Activated T-helper 1 cell treated with Interleukin-2 at 50 U/mL for 16 hours (primary cell): Measurements from ENCODE around the gene USP7.
"Not testable (repeated sequence)": the region's sequence is repeated elsewhere in the genome, so short reads cannot be mapped to it uniquely, and the experiment has no call there.

Experiments used
- DNase-seq: peaks from one replicate; pipeline ENCODE4 v3.0.0-alpha.2; 2020; ENCODE audit warnings: low read depth

Gene USP7

DNA sequence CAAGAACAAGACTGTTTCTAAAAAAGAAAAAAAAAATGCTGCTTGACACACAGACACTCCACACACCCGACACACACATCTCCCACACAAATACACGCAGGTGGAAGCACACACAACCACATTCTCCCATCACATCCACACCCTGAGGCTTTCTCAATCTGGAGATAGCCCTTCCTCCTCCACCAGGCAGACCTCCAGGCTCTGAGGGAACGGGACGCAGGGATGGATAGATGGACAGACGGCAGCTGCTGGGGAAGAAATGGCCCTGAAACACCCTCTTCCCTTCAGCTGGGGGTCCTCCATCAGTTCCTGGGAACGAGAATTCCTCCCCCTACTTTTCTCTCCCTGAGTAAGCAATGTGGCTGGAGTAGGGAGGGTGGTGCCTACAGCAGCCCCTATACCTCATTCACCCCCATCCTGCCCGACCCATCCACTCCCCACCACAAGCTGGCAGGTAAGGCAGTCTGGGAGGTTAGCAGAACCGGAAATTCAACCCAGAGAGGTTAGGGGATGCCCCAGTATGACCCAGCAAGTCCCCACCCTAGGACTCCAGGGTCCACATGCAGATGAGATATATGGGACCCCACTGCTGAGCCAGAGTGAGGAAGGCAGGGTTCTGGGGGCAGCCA, 85.7 kb downstream of the USP7 start:
- DNase-seq: no peak

- not testable (repeated sequence) for DNase-seq
These were observed 88.4 kb downstream of the USP7 start for GRCh38 chr16:8875317-8875716.

- no peak for DNase-seq
These were observed 89.3 kb downstream of the USP7 start for GRCh38 chr16:8874388-8874787.

DNA sequence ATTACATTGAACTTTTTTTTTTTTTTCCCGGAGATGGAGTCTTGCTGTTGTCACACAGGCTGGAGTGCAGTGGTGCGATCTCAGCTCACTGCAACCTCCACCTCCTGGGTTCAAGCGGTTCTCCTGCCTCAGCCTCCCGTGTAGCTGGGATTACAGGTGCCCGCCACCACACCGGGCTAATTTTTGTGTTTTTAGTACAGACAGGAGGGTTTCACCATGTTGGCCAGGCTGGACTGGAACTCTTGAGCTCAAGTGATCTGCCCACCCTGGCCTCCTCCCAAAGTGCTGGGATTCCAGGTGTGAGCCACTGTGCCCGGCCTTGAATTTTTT, 89.9 kb downstream of the USP7 start:
- not testable (repeated sequence) for DNase-seq

DNA sequence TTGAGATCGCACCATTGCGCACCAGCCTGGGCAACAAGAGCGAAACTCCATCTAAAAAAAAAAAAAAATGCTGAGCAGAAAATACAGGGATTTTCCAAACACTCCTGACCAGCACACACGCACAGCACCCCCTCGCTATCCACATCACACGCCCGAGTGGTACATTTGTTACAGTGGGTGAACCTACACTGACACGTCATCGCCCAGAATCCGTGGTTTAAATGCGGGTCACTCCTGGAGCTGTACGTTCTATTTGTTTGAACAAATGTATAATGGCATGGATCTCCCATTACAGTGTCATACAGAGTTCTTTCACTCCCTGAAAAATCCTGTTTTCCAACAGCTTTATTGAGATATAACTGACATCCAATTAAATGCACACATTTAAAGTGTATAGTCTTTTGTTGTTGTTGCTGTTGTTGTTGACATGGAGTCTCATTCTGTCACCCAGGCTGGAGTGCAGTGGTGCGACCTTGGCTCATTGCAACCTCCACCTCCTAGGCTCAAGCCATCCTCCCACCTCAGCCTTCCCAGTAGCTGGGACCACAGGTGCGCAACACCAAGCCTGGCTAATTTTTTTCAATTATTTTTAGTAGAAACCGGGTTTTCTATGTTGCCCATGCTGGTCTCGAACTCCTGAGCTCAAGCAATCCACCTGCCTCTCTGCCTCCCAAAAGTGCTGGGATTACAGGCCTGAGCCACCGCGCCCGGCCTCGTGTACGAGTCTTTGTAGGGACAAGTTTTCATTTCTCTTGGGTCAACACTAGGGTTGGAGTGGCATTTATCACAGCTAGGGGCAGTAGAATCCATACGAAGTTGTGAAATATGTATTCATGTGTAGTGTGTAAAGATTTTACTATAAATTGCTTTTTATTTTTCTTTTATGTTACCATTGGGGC, 90.5 kb downstream of the USP7 start:
- DNase-seq: no peak

GRCh38 chr16:8872071-8872470, 91.6 kb downstream of the USP7 start:
- DNase-seq: no peak

GRCh38 chr16:8869988-8870241, 93.8 kb downstream of the USP7 start:
- not testable (repeated sequence) for DNase-seq

DNA sequence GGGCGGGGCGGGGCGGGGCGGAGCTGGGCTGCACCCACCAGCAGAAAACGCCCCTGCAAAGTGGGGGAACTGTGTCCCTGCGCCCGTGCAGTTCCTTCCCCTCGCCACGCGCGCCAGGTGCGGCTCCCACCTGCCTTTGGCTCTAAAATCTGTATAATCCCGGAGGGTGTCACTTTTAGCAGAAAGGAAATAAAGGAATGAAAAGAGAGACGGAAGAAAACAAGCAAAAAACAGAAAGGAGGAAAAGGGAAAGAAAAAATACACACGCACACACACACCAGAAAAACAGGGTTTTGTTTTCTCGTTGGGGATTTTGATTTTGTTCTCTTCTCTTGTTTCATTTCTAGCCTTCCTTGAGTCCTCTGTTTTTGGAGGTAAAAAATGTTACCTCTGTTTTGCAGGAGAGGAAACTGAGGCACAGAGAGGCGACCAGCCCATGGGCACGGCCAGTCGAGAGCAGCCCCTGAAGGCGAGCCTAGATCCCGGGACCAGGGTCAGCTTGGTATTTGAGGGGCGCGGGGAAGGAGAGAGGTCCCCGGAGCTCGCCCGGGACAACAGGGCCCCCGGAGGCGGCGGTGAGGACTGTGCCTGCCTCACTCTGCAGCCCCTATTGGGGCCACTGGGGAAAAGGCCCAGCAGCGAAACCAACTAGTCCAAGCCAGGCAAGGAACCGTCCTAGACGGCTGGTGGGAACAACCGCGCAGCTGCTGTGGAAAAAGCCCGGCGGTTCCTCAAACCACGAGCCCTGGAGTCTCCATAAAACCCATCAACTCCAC, 94.3 kb downstream of the USP7 start:
- no peak for DNase-seq

DNA sequence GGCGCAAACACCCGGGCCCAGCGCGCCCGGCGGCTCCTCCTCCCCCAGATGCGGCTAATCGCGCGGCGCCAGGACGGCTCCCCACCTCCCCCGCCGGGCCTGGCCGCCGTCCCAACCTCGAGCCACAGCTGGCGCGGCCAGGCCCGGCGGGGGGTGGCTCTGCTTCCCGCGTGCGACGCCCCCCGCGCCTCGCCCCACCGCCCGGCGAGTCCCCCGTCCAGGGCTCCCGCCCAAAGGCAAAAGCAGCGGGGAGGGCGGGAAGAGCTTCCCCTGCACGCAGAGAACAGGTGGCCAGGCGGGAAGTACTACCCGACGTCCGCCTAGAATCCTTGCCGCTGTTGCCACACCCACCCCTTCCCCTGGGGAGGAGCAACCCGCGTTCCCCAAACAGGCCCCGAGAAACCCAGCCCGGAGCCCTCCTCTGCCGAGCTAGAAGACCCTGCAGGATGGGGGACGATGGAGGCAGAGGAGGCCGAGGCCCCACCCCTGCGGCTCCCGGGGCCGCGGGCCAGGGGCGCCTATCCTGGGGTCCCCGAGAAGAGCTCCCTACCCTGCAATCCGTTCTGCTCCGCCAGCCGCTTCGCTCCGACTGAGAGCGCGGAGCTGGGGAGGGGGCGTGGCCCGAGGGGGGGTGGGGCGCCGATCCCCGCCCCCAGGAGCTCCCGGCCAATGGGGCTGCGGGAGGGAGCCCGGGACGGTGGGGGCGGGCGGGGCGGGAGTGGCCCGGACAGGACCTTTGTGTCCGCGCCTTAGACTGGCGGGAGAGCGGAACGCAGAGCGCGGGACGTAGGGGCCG, 95.1 kb downstream of the USP7 start, which contains the start of gene CARHSP1:
Gene CARHSP1, minus strand, starts transcription at position 591 of the 796 bp plus-strand sequence. CDS start 9,678 bp downstream, outside the sequence.
- DNase-seq: peak; percentile 78

DNA sequence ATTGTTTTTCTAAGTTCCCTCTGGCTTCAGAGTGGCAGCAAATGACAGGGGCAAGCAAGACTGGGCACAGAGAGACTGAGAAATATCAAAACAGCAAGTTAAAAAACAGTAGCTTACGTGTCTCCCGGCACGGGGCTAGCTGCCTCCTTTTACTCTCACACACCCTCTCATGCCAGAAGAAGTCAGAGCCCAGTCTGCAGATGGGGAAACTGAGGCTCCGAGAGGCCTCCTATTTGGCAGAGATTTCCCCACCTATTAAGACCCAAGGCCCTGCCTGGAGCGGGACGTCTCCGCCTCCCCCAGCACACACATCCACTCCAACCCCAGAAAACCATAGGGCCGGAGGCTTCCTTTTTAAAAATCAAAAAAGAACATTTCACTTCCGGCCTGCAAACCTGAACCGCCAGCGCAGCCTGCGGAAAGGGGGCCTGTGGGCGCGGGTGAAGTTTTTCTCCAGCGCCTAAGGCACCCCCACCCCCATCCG, 95.7 kb downstream of the USP7 start:
- DNase-seq: no peak

DNA sequence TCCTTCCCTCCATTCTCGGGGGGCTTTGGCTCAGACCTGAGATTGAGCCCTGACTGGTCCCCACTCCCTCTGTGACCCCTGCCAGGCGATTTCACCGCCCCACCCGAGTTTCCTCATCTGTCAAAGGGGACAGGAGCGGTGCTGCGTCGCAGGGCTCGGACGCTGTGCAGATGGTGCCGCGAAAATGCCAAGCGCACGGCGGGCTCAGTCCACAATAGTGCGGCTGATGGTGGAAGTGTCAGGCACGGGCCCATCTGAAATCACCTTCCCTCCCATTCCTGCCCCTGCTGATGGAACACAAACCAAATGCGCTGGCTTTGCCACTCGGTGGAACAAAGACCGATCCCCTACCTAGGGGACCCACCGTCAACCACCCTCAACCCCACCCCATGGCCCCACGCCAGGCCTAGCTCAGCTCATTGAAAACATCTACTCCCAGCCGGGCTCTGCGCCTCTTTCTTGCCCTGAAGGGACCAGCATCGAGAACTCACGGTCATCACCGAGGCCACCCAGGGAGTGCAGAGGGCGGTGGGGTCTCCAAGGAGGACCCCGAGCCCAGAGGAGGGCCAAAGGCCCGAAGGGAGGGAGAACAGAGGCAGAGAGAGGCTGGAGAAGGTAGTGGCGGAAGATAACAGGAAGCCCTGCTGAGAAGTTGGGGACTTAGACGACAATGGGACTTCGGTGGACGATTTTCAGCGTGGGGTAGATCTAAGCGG, 96.3 kb downstream of the USP7 start:
- DNase-seq: no peak

DNA sequence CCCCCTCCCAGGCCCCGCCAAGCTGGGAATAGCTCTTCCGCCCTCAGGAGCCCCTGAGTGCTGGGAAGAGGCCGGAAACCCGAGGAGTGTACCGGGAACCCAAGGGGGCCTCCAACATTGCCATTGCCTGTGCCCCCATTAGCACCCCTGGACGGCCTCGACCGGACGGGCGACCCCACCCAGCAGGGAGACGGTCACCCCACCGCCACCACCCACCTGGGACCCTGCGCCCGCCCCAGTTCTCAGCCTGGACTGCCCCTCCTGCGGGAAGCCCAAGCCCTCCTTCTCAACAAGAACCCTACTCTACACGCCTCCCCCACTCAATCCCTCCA, 96.9 kb downstream of the USP7 start:
- DNase-seq: no peak

DNA sequence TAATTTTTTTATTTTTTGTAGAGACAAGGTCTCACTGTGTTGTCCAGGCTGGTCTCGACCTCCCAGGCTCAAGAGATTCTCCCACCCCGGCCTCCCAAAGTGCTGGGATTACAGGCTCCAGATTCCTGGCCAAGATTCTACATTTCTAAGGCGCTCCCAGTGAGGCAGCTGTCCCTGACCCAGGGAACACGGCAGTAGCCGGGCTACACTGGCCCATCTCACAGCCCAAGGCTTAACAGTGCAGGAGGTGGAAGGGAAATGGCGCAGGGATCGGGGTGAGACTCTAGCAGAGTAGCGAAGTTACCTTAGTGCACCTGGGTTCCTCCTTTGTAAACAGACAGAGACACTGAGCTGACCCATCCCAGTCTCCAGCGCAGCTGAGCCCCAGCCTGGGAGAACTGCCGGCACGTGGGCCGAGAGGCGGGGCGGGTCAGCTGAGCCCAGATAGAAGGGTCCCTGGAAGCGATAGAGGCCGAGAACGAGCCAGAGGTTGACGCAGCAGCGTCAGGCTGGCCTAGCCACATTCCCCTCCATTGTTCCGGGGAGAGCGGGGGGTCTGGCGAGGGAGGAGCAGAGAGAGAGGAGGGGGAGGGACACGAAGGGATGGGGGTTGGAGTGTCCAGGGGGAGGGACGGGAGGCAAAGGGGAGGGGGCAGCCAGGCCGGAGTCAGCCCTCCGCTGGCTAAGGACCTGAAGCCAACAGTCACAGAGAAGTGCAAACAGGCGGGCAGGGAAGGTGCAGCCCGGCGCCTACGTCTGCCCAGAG, 97.4 kb downstream of the USP7 start:
- DNase-seq: no peak

- DNase-seq: no peak
These were observed 98.4 kb downstream of the USP7 start for GRCh38 chr16:8865145-8865882.

DNA sequence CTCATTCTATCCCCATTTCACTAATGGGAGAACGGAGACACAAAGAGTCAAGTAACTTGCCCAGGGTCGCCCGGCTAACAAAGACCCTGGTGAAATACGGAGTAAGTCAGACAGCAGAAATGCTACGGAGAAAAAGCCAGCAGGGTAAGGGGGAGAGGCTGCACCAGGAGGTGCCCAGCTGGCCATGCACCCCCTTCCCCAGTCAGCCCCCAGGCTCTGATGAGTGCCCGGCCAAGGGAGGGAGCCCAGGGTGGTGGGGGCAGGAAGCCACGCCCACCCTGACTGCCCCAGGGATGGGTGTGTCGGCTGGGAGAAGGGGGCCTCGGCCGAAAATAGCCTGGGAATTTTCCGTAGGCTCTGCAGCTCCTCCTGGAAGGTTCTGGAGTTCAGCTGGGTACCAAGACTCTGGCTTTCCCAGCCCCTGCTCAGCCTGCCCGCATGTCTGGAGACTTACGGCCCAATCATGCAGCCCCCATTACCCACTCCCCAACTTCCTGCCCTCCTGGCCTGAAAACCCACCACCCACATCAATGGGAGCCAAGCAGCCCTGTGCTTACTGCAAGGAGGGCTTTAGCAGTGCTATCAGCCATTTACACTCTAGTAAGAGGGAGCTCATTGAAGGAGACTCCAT, 99.1 kb downstream of the USP7 start:
- DNase-seq: no peak

DNA sequence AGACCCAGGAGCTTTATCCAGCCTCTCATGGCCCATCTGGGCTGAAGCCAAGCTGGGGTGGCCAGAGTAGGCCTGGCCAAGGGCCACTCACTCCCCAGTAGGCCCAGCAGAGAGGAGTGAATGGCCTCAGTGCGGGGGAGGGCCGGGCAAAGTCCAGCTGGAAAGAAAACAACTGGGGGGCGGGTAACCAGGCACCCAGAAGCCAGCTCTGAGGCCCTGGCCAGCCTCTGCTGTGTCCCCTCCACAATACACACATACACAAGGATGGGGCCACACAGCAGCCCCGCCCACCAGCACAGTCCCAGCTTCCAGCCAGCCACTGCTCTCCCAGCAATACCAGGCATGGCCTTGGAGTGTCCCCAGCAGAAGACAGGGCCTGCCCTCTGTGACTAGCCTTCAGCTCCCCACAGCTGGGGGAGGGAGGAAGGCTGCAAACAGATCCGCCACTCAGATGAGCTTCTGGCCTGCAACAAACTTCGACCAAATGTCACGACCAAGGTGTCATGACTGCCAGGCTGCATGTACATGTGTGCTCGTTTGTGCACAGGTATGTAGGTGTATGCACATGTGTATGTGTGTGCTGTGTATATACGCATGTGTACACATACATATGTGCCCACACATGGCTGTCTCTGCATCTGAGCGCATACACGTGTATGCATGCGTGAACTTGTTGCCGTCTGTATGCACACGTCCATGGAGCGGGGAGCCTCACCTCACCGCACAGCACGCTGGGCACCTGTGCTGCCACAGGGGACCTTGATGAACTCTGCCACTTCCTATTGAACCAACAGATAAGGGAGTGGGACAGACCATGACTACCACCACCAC, 99.9 kb downstream of the USP7 start:
- DNase-seq: no peak

DNA sequence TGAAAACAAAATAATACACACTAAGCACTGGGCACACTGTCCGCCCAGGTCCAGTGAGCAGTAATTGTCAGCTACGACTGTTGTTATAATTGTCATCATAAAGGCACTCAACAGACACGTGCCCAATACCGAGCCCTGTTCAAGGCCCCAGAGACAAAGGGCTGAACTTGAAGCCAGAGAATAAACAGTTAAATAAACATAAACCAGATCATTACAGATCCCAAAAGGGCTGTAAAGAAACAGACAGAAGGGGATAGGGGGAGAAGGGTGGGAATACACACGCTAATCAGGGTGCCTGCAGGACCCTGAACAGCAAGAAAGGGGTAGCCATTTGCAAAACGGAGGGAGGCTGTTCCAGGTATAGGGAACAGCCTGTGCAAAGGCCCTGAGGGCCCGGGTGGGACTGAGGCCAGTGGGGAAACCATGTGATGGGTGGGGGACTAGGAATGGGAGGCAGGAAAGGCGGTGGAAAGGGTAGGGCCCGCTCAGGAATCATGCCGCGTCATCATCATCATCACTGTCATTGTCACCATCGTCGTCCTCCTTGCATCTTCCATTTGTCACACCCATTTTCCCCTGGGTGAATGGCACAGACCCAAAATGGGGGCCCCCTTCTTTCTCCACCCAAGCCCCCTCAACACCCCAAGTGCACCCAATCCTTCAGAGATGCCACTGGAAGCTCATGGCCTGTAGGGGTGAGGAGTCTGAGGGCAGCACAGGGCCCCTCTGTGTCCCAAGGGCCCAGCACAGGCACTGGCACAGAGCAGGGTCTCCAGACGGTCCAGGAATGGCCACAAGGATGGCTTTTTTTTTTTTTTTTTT, 101.2 kb downstream of the USP7 start:
- DNase-seq: no peak
